Central memory CD8-positive, alpha-beta T cell (primary cell): ENCODE measurements around the gene PPIL3.
"Not testable (repeated sequence)": the region's sequence is repeated elsewhere in the genome, so short reads cannot be mapped to it uniquely, and the experiment has no call there.

ENCODE experiments used
- ATAC-seq: fragments of 150-1000 bp; cut with Tn5 transposase; replicated peaks from 2 replicates; pipeline ENCODE4 v1.10.0; 2022; ENCODE audit warnings: mild to moderate bottlenecking, moderate FRiP score, moderate number of reproducible peaks; ENCODE audit not compliant: poor library complexity, severe bottlenecking; ENCODE audit errors: extremely low read depth
- DNase-seq, 2 donors: peaks; one replicate each; pipeline ENCODE4 v3.0.0; 2021; ENCODE audit warnings: low spot score in 2 of 2
- H3K27ac Mint-ChIP-seq: one replicate; pipeline ENCODE4 v1.8.0; 2022; ENCODE audit warnings: low read depth, mild to moderate bottlenecking, moderate library complexity, mixed read lengths
- H3K27me3 Mint-ChIP-seq: one replicate; pipeline ENCODE4 v1.8.0; 2022; ENCODE audit warnings: mixed read lengths
- H3K36me3 Mint-ChIP-seq: one replicate; pipeline ENCODE4 v1.8.0; 2022; ENCODE audit warnings: mild to moderate bottlenecking, moderate library complexity, mixed read lengths; ENCODE audit not compliant: insufficient read depth
- H3K4me1 Mint-ChIP-seq: one replicate; pipeline ENCODE4 v1.8.0; 2022; ENCODE audit warnings: mixed read lengths
- H3K4me3 Mint-ChIP-seq: one replicate; pipeline ENCODE4 v1.8.0; 2022; ENCODE audit warnings: mild to moderate bottlenecking, moderate library complexity, mixed read lengths
- H3K9me3 Mint-ChIP-seq: one replicate; pipeline ENCODE4 v1.8.0; 2022; ENCODE audit warnings: mixed read lengths

Gene PPIL3

GRCh38 chr2:200888704-200889625 lies at the start of gene PPIL3, which contains the start of gene NIF3L1:
TSS of gene PPIL3 (minus strand) at chr2:200889077. CDS start at chr2:200887615, 1,462 bp downstream.
TSS of gene NIF3L1 (plus strand) at chr2:200889371. CDS start at chr2:200891944, 2,573 bp downstream.
- Mint-ChIP-seq H3K9me3 (no peaks in the 10 kb centered on the region), H3K27me3 (no peaks in the 10 kb centered on the region), H3K4me3 (peak within 1 kb of the TSS; percentile 86), H3K36me3 (peaks cover 52% of the 10 kb centered on the region), H3K27ac (peak within 1 kb of the TSS; percentile 100), H3K4me1 (peaks cover 53% of the 10 kb centered on the region)
- ATAC-seq: peak; percentile 81
- DNase-seq: peak; percentile 92 to 95

- ATAC-seq: no peak
- no peak for DNase-seq
- Mint-ChIP-seq H3K9me3 (no peaks in the 10 kb centered on the region), H3K4me1 (no peaks in the 10 kb centered on the region), H3K27me3 (no peaks in the 10 kb centered on the region), H3K4me3 (no peak overlapping the region), H3K36me3 (peaks cover 48% of the 10 kb centered on the region), H3K27ac (no peak overlapping the region)
These were observed 42.2 kb upstream of the PPIL3 start for GRCh38 chr2:200930947-200931626.

GRCh38 chr2:200929334-200930249 lies 40.7 kb upstream of the PPIL3 start:
- Mint-ChIP-seq H3K27ac (peak overlapping the region; percentile 2), H3K36me3 (peaks cover 47% of the 10 kb centered on the region)

GRCh38 chr2:200922439-200922838 lies 33.6 kb upstream of the PPIL3 start:
- H3K4me3 Mint-ChIP-seq: no peak overlapping the region
- DNase-seq (no peak), ATAC-seq (no peak)
- H3K36me3 Mint-ChIP-seq: peaks cover 55% of the 10 kb centered on the region
- no peaks in the 10 kb centered on the region for H3K4me1 Mint-ChIP-seq
- peak overlapping the region; percentile 59 for H3K27ac Mint-ChIP-seq
- no peaks in the 10 kb centered on the region for H3K27me3 Mint-ChIP-seq
- H3K9me3 Mint-ChIP-seq: no peaks in the 10 kb centered on the region

More at GRCh38 chr2:200929334-200930249, 40.7 kb upstream of the PPIL3 start:
- H3K27me3 Mint-ChIP-seq: no peaks in the 10 kb centered on the region
- no peak overlapping the region for H3K4me3 Mint-ChIP-seq
- no peak for DNase-seq
- no peak for ATAC-seq
- no peaks in the 10 kb centered on the region for H3K4me1 Mint-ChIP-seq
- no peaks in the 10 kb centered on the region for H3K9me3 Mint-ChIP-seq

- no peaks in the 10 kb centered on the region for H3K4me1 Mint-ChIP-seq
- no peak overlapping the region for H3K4me3 Mint-ChIP-seq
- no peak overlapping the region for H3K27ac Mint-ChIP-seq
- H3K36me3 Mint-ChIP-seq: peaks cover 62% of the 10 kb centered on the region
- no peaks in the 10 kb centered on the region for H3K27me3 Mint-ChIP-seq
- no peak for DNase-seq
- no peak for ATAC-seq
- no peaks in the 10 kb centered on the region for H3K9me3 Mint-ChIP-seq
These were observed 24.8 kb upstream of the PPIL3 start for GRCh38 chr2:200913654-200914053.

- Mint-ChIP-seq H3K4me3 (no peak overlapping the region), H3K27ac (no peak overlapping the region), H3K4me1 (no peaks in the 10 kb centered on the region), H3K36me3 (peaks cover 46% of the 10 kb centered on the region), H3K27me3 (no peaks in the 10 kb centered on the region), H3K9me3 (no peaks in the 10 kb centered on the region)
- DNase-seq (no peak), ATAC-seq (no peak)
These were observed 21.1 kb upstream of the PPIL3 start for GRCh38 chr2:200909958-200910357.

GRCh38 chr2:200905618-200906296 lies 16.9 kb upstream of the PPIL3 start:
- ATAC-seq: no peak
- Mint-ChIP-seq H3K9me3 (no peaks in the 10 kb centered on the region), H3K27me3 (no peaks in the 10 kb centered on the region), H3K4me1 (peaks cover 7% of the 10 kb centered on the region), H3K36me3 (peaks cover 36% of the 10 kb centered on the region), H3K27ac (no peak overlapping the region), H3K4me3 (no peak overlapping the region)
- no peak for DNase-seq

GRCh38 chr2:200901459-200902072 lies 12.7 kb upstream of the PPIL3 start:
- peak overlapping the region; percentile 51 for H3K27ac Mint-ChIP-seq
- H3K4me3 Mint-ChIP-seq: no peak overlapping the region
- peak; percentile 100 for ATAC-seq
- peaks cover 7% of the 10 kb centered on the region for H3K4me1 Mint-ChIP-seq
- H3K36me3 Mint-ChIP-seq: peaks cover 46% of the 10 kb centered on the region
- peak; percentile 48 to 70 for DNase-seq
- H3K9me3 Mint-ChIP-seq: no peaks in the 10 kb centered on the region
- no peaks in the 10 kb centered on the region for H3K27me3 Mint-ChIP-seq

GRCh38 chr2:200899482-200899881 lies 10.6 kb upstream of the PPIL3 start:
- Mint-ChIP-seq H3K27ac (no peak overlapping the region), H3K9me3 (no peaks in the 10 kb centered on the region), H3K27me3 (no peaks in the 10 kb centered on the region), H3K4me1 (peaks cover 7% of the 10 kb centered on the region), H3K4me3 (no peak overlapping the region), H3K36me3 (peaks cover 48% of the 10 kb centered on the region)
- no peak for DNase-seq
- ATAC-seq: no peak

GRCh38 chr2:200881715-200882249 lies 7.1 kb downstream of the PPIL3 start:
- H3K4me1 Mint-ChIP-seq, H3K27ac Mint-ChIP-seq, DNase-seq, ATAC-seq, H3K27me3 Mint-ChIP-seq, H3K4me3 Mint-ChIP-seq, H3K9me3 Mint-ChIP-seq: not testable (repeated sequence)
- H3K36me3 Mint-ChIP-seq: peaks cover 69% of the 10 kb centered on the region

GRCh38 chr2:200878289-200878880 lies 10.5 kb downstream of the PPIL3 start:
- no peak for ATAC-seq
- no peak for DNase-seq
- no peaks in the 10 kb centered on the region for H3K9me3 Mint-ChIP-seq
- no peak overlapping the region for H3K4me3 Mint-ChIP-seq
- no peaks in the 10 kb centered on the region for H3K27me3 Mint-ChIP-seq
- peaks cover 5% of the 10 kb centered on the region for H3K4me1 Mint-ChIP-seq
- peaks cover 66% of the 10 kb centered on the region for H3K36me3 Mint-ChIP-seq
- no peak overlapping the region for H3K27ac Mint-ChIP-seq
